NCI-H2227 treated with DMSO at 0.1 percent for 48 hours (cell line): ENCODE measurements around the gene ERCC6L.
"Not testable (repeated sequence)": the region's sequence is repeated elsewhere in the genome, so short reads cannot be mapped to it uniquely, and the experiment has no call there.

ENCODE experiments used
- DNase-seq: peaks from one replicate; lab custom pipeline; 2025; lab: John Stamatoyannopoulos, UW

ERCC6L gene

GRCh38 chrX:72253686-72254085 is 14.9 kb upstream of the ERCC6L start:
- DNase-seq: no peak

GRCh38 chrX:72247206-72247942 is 8.5 kb upstream of the ERCC6L start:
- peak; percentile 18 for DNase-seq

GRCh38 chrX:72245461-72246089 is 6.7 kb upstream of the ERCC6L start:
- peak; percentile 65 for DNase-seq

- no peak for DNase-seq
These were observed 4.6 kb upstream of the ERCC6L start for GRCh38 chrX:72243472-72243871.

GRCh38 chrX:72240976-72241375 is 2.1 kb upstream of the ERCC6L start:
- DNase-seq: no peak

GRCh38 chrX:72238183-72238582 is 644 bp downstream of the ERCC6L start:
- DNase-seq: no peak

GRCh38 chrX:72236841-72237240 is 2.0 kb downstream of the ERCC6L start:
- no peak for DNase-seq

GRCh38 chrX:72230290-72230689 is 8.5 kb downstream of the ERCC6L start:
- no peak for DNase-seq

GRCh38 chrX:72220375-72220774 is 18.5 kb downstream of the ERCC6L start:
- not testable (repeated sequence) for DNase-seq

- DNase-seq: no peak
These were observed 21.9 kb downstream of the ERCC6L start for GRCh38 chrX:72216973-72217372.

GRCh38 chrX:72208126-72208800 is 30.6 kb downstream of the ERCC6L start:
- no peak for DNase-seq

GRCh38 chrX:72207366-72207765 is 31.5 kb downstream of the ERCC6L start:
- DNase-seq: no peak

GRCh38 chrX:72205706-72206105 is 33.1 kb downstream of the ERCC6L start:
- no peak for DNase-seq

- DNase-seq: no peak
These were observed 35.4 kb downstream of the ERCC6L start for GRCh38 chrX:72203421-72203820.

- DNase-seq: no peak
These were observed 35.9 kb downstream of the ERCC6L start for GRCh38 chrX:72202792-72203401.

- no peak for DNase-seq
These were observed 36.8 kb downstream of the ERCC6L start for GRCh38 chrX:72201836-72202536.

- no peak for DNase-seq
These were observed 55.9 kb downstream of the ERCC6L start for GRCh38 chrX:72182924-72183323.

- DNase-seq: peak; percentile 99
These were observed 57.4 kb downstream of the ERCC6L start, which contains the start of gene PIN4 for GRCh38 chrX:72181178-72182125. Gene PIN4 (plus strand): TSS chrX:72181757. CDS start chrX:72181786, 29 bp downstream.

GRCh38 chrX:72180539-72180938 is 58.3 kb downstream of the ERCC6L start:
- no peak for DNase-seq

GRCh38 chrX:72176981-72177380 is 61.8 kb downstream of the ERCC6L start:
- no peak for DNase-seq

GRCh38 chrX:72176289-72176688 is 62.5 kb downstream of the ERCC6L start:
- not testable (repeated sequence) for DNase-seq
